Transverse colon (tissue), 4 donors: ENCODE data around the gene IRF8. TPM values are rescaled to one million over a fixed set of nuclear protein-coding genes. Genes with fewer than 3 reads are reported as not detected.

Experiments used
- DNase-seq: peaks from one replicate; pipeline ENCODE4 v3.0.0-alpha.2; 2019
- H3K27ac ChIP-seq, 4 donors: fragments of 200-600 bp; sonication (generic); 2 replicates each; pipeline ENCODE4 v1.5.1; 2016 to 2018; ENCODE audit warnings: inconsistent platforms in 4 of 4
- H3K27me3 ChIP-seq: fragments of 200-600 bp; sonication (generic); 2 replicates; pipeline ENCODE4 v1.5.1; 2017; ENCODE audit warnings: inconsistent platforms
- H3K36me3 ChIP-seq, 4 donors: fragments of 200-600 bp; sonication (generic); 2 replicates each; pipeline ENCODE4 v1.5.1; 2017 to 2019; ENCODE audit warnings: inconsistent platforms in 4 of 4
- H3K4me1 ChIP-seq, 4 donors: fragments of 200-600 bp; sonication (generic); 2 replicates each; pipeline ENCODE4 v1.5.1; 2017 to 2020; ENCODE audit warnings: inconsistent platforms in 4 of 4
- H3K4me3 ChIP-seq, 4 donors: fragments of 200-600 bp; sonication (generic); 1 replicate in 1 of 4; 2 replicates in 3 of 4; pipeline versions ENCODE4 v1.5.1 to v1.6.1; 2017 to 2019; ENCODE audit warnings: inconsistent platforms in 4 of 4
- H3K9me3 ChIP-seq, 2 donors: fragments of 200-600 bp; sonication (generic); 2 replicates each; pipeline ENCODE4 v1.5.1; 2017 to 2019; ENCODE audit warnings: inconsistent platforms in 2 of 2
- CTCF ChIP-seq, 5 experiments: fragments of 200-600 bp in 3 of 5; fragments of 450-650 bp in 2 of 5; sonication (generic) in 3 of 5; IDR thresholded peaks; 1 replicate in 2 of 5; 2 replicates in 3 of 5; pipeline ENCODE4 v1.5.1; 2016 to 2017; ENCODE audit warnings: antibody characterized with exemption in 5 of 5, inconsistent platforms in 3 of 5, mild to moderate bottlenecking in 2 of 5, moderate library complexity in 1 of 5
- EP300 ChIP-seq: sonication (generic); formaldehyde crosslinking; IDR thresholded peaks from one replicate; pipeline ENCODE4 v1.6.1; 2017; ENCODE audit warnings: antibody characterized with exemption, low read depth
- POLR2A ChIP-seq: fragments of 450-650 bp; IDR thresholded peaks from one replicate; pipeline ENCODE4 v1.6.1; 2016; ENCODE audit warnings: antibody characterized with exemption, mild to moderate bottlenecking, moderate library complexity
- POLR2AphosphoS5 ChIP-seq, 3 donors: sonication (generic); formaldehyde crosslinking; IDR thresholded peaks; one replicate each; pipeline ENCODE4 v1.6.1; 2016; ENCODE audit warnings: antibody characterized with exemption in 3 of 3
- WGBS, 2 donors: methylation state at CpG; one replicate each; pipeline ENCODE4 v1.1.5; 2018; ENCODE audit warnings: low coverage in 1 of 2; 5-methylcytosine and 5-hydroxymethylcytosine counted together
- in situ Hi-C, 4 donors: fragments of 200-750 bp; cut with MboI; loops; one replicate each; pipeline versions ENCODE4 v1.15.0 to v1.15.1; 2017; ENCODE audit warnings: low sequenced_read_pairs in 3 of 4, low pct_ligation_motif_present in 1 of 4, low pct_unique_long_range_greater_than_20kb in 1 of 4
- intact Hi-C: fragments of 100-400 bp; cut with DNase I; formaldehyde crosslinking; loops from one replicate; pipeline ENCODE4 v1.15.1; 2023; ENCODE audit warnings: low total_unique reads
- total RNA-seq, 4 donors: library from RNA; depleted of rRNA; stranded (reverse); fragments of >200 nt; gene quantifications; one replicate each; pipeline ENCODE4 v1.1.0, GENCODE V29; 2016

The IRF8 gene
- total RNA-seq, 4 donors from 2014 or later = 20.7 to 70.7 (median 45.2) TPM

GRCh38 chr16:85945424-85945751 lies 46.4 kb downstream of the IRF8 start:
- no peak overlapping the region for H3K27ac ChIP-seq
- in situ Hi-C loops (no loop called here), intact Hi-C loops (no loop called here)
- WGBS, 2 donors = 78 to 82% methylated on average over 4 to 11 of the region's 11 CpGs
- TF ChIP-seq POLR2AphosphoS5 (IDR thresholded peaks at IDR 0.05) (no peak), CTCF (IDR thresholded peaks at IDR 0.05) (no peak), POLR2A (no peak), EP300 (no peak)
- H3K4me1 ChIP-seq = no peaks in the 10 kb centered on the region
- H3K4me3 ChIP-seq = no peak overlapping the region
- no peaks in the 10 kb centered on the region for H3K9me3 ChIP-seq
- H3K27me3 ChIP-seq = no peaks in the 10 kb centered on the region
- no peaks in the 10 kb centered on the region for H3K36me3 ChIP-seq
- DNase-seq = no peak

DNA sequence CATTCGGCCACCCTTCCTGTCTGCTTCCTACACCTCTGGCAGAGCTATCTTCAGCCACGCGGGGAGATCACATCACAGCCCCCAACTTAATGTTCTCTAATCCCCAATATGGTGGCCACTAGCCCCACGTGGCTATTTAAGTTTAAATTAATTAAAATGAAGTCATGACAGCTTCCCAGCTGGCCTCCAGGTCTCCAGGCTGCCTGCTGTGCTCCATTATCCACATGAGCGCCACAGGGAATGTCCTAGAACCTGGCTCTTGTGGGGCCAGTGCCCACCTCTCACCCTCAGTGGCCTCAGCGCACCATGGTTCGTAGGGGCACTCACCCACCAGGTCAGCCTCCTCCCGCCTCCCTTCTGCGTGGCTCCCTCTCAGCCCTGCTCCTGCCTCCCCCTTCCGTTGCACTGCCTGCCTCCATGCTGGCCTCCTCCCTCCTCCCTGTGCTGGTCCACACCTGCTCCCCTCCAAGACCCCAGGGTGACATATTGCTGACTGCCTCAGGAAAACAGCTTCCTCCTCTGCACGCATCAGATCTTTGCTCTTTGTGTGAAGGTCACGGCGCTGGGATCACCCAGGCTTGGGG lies 47.7 kb downstream of the IRF8 start:
- in situ Hi-C loops = no loop called here
- WGBS, 2 donors = 70 to 87% methylated on average over 2 to 13 of the region's 13 CpGs
- no peaks in the 10 kb centered on the region for H3K4me1 ChIP-seq

GRCh38 chr16:85947230-85948137 lies 48.5 kb downstream of the IRF8 start:
- H3K27me3 ChIP-seq = no peaks in the 10 kb centered on the region
- H3K9me3 ChIP-seq = no peaks in the 10 kb centered on the region
- H3K4me3 ChIP-seq = peak overlapping the region in 1 of 4 donors; percentile 22
- in situ Hi-C loops (no loop called here), intact Hi-C loops (no loop called here)
- no peak overlapping the region for H3K27ac ChIP-seq
- TF ChIP-seq POLR2A (no peak), POLR2AphosphoS5 (IDR thresholded peaks at IDR 0.05) (no peak), EP300 (no peak), CTCF (IDR thresholded peaks at IDR 0.05) (no peak)
- H3K36me3 ChIP-seq = no peaks in the 10 kb centered on the region
- H3K4me1 ChIP-seq = no peaks in the 10 kb centered on the region
- peak; percentile 17 for DNase-seq
- WGBS, 2 donors = 71% methylated on average over 32 of the region's 32 CpGs; no CpG with 5 or more reads in 1 of the 2 donors

More for the DNA sequence above, 47.7 kb downstream of the IRF8 start:
- Histone ChIP-seq H3K27me3 (no peaks in the 10 kb centered on the region), H3K9me3 (no peaks in the 10 kb centered on the region), H3K36me3 (no peaks in the 10 kb centered on the region), H3K27ac (no peak overlapping the region), H3K4me3 (no peak overlapping the region)
- intact Hi-C loops = no loop called here
- TF ChIP-seq EP300 (no peak), POLR2A (no peak), POLR2AphosphoS5 (IDR thresholded peaks at IDR 0.05) (no peak), CTCF (IDR thresholded peaks at IDR 0.05) (no peak)
- DNase-seq = no peak

GRCh38 chr16:85948138-85948509 lies 49.2 kb downstream of the IRF8 start:
- peak; percentile 23 for DNase-seq
- intact Hi-C loops = no loop called here
- peak overlapping the region in 1 of 4 donors; percentile 22 for H3K4me3 ChIP-seq
- no peaks in the 10 kb centered on the region for H3K36me3 ChIP-seq
- WGBS, 2 donors = 61% methylated on average over 17 of the region's 20 CpGs; no CpG with 5 or more reads in 1 of the 2 donors
- in situ Hi-C loops = no loop called here
- H3K27me3 ChIP-seq = no peaks in the 10 kb centered on the region
- TF ChIP-seq CTCF (IDR thresholded peaks at IDR 0.05) (no peak), EP300 (no peak), POLR2A (no peak), POLR2AphosphoS5 (IDR thresholded peaks at IDR 0.05) (no peak)
- H3K4me1 ChIP-seq = no peaks in the 10 kb centered on the region
- H3K9me3 ChIP-seq = no peaks in the 10 kb centered on the region
- H3K27ac ChIP-seq = no peak overlapping the region
